Tongue (tissue), 2 donors: Measurements from ENCODE around the gene COL20A1. TPM values are rescaled to one million over a fixed set of nuclear protein-coding genes. Genes with fewer than 3 reads are reported as not detected.
A peak's percentile ranks its signal among the peaks of the same experiment; 100 is the strongest.
"Not testable (repeated sequence)": the region's sequence is repeated elsewhere in the genome, so short reads cannot be mapped to it uniquely, and the experiment has no call there.

Experiments
- DNase-seq: peaks from one replicate; pipeline ENCODE4 v3.0.0-alpha.2; 2015
- total RNA-seq: library from RNA; depleted of rRNA; stranded (reverse); fragments of >200 nt; gene quantifications from one replicate; pipeline ENCODE4 v1.2.3, GENCODE V29; 2014

COL20A1 gene
- total RNA-seq, 1 donor from 2014 or later: 6.2 TPM

- DNase-seq: no peak
Observed at GRCh38 chr20:63333241-63333836, 40.4 kb downstream of the COL20A1 start.

- DNase-seq: no peak
Observed at GRCh38 chr20:63334356-63334755, 41.4 kb downstream of the COL20A1 start.

- not testable (repeated sequence) for DNase-seq
Observed at GRCh38 chr20:63335060-63335459, 42.1 kb downstream of the COL20A1 start.

- DNase-seq: no peak
Observed at GRCh38 chr20:63335711-63336110, 42.7 kb downstream of the COL20A1 start.

GRCh38 chr20:63336232-63336752 lies 43.3 kb downstream of the COL20A1 start:
- no peak for DNase-seq

GRCh38 chr20:63337786-63338420 lies 44.9 kb downstream of the COL20A1 start:
- no peak for DNase-seq

- DNase-seq: not testable (repeated sequence)
Observed at GRCh38 chr20:63339154-63340094, 46.4 kb downstream of the COL20A1 start.

- not testable (repeated sequence) for DNase-seq
Observed at GRCh38 chr20:63340158-63340688, 47.2 kb downstream of the COL20A1 start.

- peak; percentile 28 for DNase-seq
Observed at GRCh38 chr20:63342561-63343459, 49.8 kb downstream of the COL20A1 start.

GRCh38 chr20:63343460-63344445 lies 50.8 kb downstream of the COL20A1 start:
- DNase-seq: peak; percentile 40

GRCh38 chr20:63344616-63345327 lies 51.8 kb downstream of the COL20A1 start:
- peak; percentile 88 for DNase-seq

- DNase-seq: peak; percentile 36
Observed at GRCh38 chr20:63345328-63346100, 52.5 kb downstream of the COL20A1 start.

- DNase-seq: no peak
Observed at GRCh38 chr20:63346131-63347080, 53.4 kb downstream of the COL20A1 start.

- no peak for DNase-seq
Observed at GRCh38 chr20:63347081-63347741, 54.2 kb downstream of the COL20A1 start.

GRCh38 chr20:63347950-63348827 lies 55.2 kb downstream of the COL20A1 start:
- no peak for DNase-seq
